ENCODE measurements around the gene TMEM150C.

Gene TMEM150C

DNA sequence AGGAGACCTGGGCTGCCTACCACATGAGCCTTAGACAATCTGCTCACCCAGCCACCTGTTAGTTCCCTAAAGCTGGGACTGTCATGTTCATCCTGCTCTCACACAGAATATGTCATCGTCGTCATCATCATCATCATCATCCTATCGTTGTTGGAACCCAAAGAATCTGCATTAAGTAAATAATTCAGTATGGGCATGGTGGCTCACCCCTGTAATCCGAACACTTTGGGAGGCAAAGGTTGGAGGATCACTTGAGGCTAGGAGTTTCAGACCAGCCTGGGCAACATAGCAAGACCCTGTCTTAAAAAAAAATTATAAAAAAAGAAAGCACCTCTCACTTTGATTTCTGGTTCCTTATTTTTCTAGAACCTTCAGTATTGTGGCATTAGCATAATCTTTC is 125.0 kb downstream of the TMEM150C start:
- ATAC-seq = no peak
- TF ChIP-seq PATZ1 (CRISPR knock-in tag; IDR thresholded peaks at IDR 0.05; ENCODE audit: borderline replicate concordance) (no peak), ESRRG (CRISPR knock-in tag; IDR thresholded peaks at IDR 0.05) (no peak)

GRCh38 chr4:82436130-82436529 is 125.7 kb downstream of the TMEM150C start:
- no peak for ATAC-seq
- TF ChIP-seq ZNF70 (CRISPR knock-in tag; IDR thresholded peaks at IDR 0.05) (no peak), ESRRG (CRISPR knock-in tag; IDR thresholded peaks at IDR 0.05) (no peak)
- TF ChIP-seq, protein P1, sequence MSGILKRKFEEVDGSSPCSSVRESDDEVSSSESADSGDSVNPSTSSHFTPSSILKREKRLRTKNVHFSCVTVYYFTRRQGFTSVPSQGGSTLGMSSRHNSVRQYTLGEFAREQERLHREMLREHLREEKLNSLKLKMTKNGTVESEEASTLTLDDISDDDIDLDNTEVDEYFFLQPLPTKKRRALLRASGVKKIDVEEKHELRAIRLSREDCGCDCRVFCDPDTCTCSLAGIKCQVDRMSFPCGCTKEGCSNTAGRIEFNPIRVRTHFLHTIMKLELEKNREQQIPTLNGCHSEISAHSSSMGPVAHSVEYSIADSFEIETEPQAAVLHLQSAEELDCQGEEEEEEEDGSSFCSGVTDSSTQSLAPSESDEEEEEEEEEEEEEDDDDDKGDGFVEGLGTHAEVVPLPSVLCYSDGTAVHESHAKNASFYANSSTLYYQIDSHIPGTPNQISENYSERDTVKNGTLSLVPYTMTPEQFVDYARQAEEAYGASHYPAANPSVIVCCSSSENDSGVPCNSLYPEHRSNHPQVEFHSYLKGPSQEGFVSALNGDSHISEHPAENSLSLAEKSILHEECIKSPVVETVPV (CRISPR knock-in tag; IDR thresholded peaks at IDR 0.05) = no peak

DNA sequence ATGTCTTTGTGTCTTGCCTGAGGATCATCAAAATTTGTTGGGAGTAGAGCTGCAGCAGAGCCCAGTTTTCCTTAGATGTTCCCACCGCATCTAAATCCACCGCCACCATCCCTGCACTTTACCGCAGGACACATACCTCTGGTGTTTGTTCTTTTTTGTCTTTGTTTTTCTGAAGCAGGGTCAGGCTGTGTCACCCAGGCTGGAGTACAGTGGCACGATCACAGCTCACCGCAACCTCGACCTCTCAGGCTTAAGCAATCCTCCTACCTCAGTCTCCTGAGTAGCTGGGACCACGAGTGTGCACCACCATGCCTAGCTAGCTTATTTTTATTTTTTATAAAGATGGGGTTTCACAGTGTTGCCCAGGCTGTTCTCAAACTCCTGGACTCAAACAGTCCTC is 126.8 kb downstream of the TMEM150C start:
- no peak for ATAC-seq
- TF ChIP-seq, protein P2, sequence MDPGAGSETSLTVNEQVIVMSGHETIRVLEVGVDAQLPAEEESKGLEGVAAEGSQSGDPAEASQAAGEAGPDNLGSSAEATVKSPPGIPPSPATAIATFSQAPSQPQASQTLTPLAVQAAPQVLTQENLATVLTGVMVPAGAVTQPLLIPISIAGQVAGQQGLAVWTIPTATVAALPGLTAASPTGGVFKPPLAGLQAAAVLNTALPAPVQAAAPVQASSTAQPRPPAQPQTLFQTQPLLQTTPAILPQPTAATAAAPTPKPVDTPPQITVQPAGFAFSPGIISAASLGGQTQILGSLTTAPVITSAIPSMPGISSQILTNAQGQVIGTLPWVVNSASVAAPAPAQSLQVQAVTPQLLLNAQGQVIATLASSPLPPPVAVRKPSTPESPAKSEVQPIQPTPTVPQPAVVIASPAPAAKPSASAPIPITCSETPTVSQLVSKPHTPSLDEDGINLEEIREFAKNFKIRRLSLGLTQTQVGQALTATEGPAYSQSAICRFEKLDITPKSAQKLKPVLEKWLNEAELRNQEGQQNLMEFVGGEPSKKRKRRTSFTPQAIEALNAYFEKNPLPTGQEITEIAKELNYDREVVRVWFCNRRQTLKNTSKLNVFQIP (CRISPR knock-in tag; IDR thresholded peaks at IDR 0.05; ENCODE audit: borderline replicate concordance, low read depth) = no peak
- no peak for TF ChIP-seq PPARA (CRISPR knock-in tag; IDR thresholded peaks at IDR 0.05; ENCODE audit: borderline replicate concordance)
- TF ChIP-seq, protein P1 (CRISPR knock-in tag; IDR thresholded peaks at IDR 0.05) = no peak
- TF ChIP-seq PATZ1 (CRISPR knock-in tag; IDR thresholded peaks at IDR 0.05; ENCODE audit: borderline replicate concordance) = no peak
- TF ChIP-seq ZNF70 (CRISPR knock-in tag; IDR thresholded peaks at IDR 0.05) = no peak
- TF ChIP-seq, protein P3, sequence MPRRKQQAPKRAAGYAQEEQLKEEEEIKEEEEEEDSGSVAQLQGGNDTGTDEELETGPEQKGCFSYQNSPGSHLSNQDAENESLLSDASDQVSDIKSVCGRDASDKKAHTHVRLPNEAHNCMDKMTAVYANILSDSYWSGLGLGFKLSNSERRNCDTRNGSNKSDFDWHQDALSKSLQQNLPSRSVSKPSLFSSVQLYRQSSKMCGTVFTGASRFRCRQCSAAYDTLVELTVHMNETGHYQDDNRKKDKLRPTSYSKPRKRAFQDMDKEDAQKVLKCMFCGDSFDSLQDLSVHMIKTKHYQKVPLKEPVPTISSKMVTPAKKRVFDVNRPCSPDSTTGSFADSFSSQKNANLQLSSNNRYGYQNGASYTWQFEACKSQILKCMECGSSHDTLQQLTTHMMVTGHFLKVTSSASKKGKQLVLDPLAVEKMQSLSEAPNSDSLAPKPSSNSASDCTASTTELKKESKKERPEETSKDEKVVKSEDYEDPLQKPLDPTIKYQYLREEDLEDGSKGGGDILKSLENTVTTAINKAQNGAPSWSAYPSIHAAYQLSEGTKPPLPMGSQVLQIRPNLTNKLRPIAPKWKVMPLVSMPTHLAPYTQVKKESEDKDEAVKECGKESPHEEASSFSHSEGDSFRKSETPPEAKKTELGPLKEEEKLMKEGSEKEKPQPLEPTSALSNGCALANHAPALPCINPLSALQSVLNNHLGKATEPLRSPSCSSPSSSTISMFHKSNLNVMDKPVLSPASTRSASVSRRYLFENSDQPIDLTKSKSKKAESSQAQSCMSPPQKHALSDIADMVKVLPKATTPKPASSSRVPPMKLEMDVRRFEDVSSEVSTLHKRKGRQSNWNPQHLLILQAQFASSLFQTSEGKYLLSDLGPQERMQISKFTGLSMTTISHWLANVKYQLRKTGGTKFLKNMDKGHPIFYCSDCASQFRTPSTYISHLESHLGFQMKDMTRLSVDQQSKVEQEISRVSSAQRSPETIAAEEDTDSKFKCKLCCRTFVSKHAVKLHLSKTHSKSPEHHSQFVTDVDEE (CRISPR knock-in tag; IDR thresholded peaks at IDR 0.05) = no peak
- no peak for TF ChIP-seq SNAI2 (CRISPR knock-in tag; IDR thresholded peaks at IDR 0.05)
- TF ChIP-seq ZFP3 (CRISPR knock-in tag; IDR thresholded peaks at IDR 0.05) = no peak
- no peak for TF ChIP-seq ZC3H10 (CRISPR knock-in tag; IDR thresholded peaks at IDR 0.05)
- no peak for TF ChIP-seq ARNTL (CRISPR knock-in tag; IDR thresholded peaks at IDR 0.05; ENCODE audit: borderline replicate concordance, low read depth)
- no peak for TF ChIP-seq GLIS3 (CRISPR knock-in tag; IDR thresholded peaks at IDR 0.05)
- no peak for TF ChIP-seq ZNF8 (CRISPR knock-in tag; IDR thresholded peaks at IDR 0.05)
- TF ChIP-seq OSR1 (CRISPR knock-in tag; IDR thresholded peaks at IDR 0.05) = no peak
- no peak for TF ChIP-seq RARB (CRISPR knock-in tag; IDR thresholded peaks at IDR 0.05)
- no peak for TF ChIP-seq TOX (CRISPR knock-in tag; IDR thresholded peaks at IDR 0.05; ENCODE audit: borderline replicate concordance)
- TF ChIP-seq ZFP30 (CRISPR knock-in tag; IDR thresholded peaks at IDR 0.05) = no peak

- TF ChIP-seq ZFP3 (CRISPR knock-in tag; IDR thresholded peaks at IDR 0.05) (no peak), TCF4 (CRISPR knock-in tag; IDR thresholded peaks at IDR 0.05; ENCODE audit: borderline replicate concordance) (no peak), PATZ1 (CRISPR knock-in tag; IDR thresholded peaks at IDR 0.05; ENCODE audit: borderline replicate concordance) (no peak), RARB (CRISPR knock-in tag; IDR thresholded peaks at IDR 0.05) (no peak)
- TF ChIP-seq, protein P1 (CRISPR knock-in tag; IDR thresholded peaks at IDR 0.05) = no peak
- ATAC-seq = no peak
Measured at GRCh38 chr4:82433791-82434190, 128.0 kb downstream of the TMEM150C start.
